Activated CD4-positive, alpha-beta T cell treated with anti-CD3 and anti-CD28 coated beads, Interleukin-2, amount 10 ng/mL, durations not matched to agents 7 days and 5 days (primary cell): Measurements from ENCODE around the gene GMEB1. TPM values are rescaled to one million over a fixed set of nuclear protein-coding genes. Genes with fewer than 3 reads are reported as not detected.
"Not testable (repeated sequence)": the region's sequence is repeated elsewhere in the genome, so short reads cannot be mapped to it uniquely, and the experiment has no call there.

Experiments
- CTCF ChIA-PET: fragments of 350-600 bp; sonication (Branson Sonifier 250); formaldehyde crosslinking; loops from one replicate; lab custom pipeline; 2021; ENCODE audit warnings: antibody characterized with exemption; lab: Charles Lee
- POLR2A ChIA-PET: fragments of 350-600 bp; sonication (Branson Sonifier 250); formaldehyde crosslinking; loops from one replicate; lab custom pipeline; 2021; ENCODE audit warnings: antibody characterized with exemption; lab: Charles Lee
- DNase-seq: peaks from one replicate; pipeline ENCODE4 v3.0.0-alpha.2; 2020
- H3K27ac Mint-ChIP-seq: one replicate; pipeline ENCODE4 v1.8.0; 2021; ENCODE audit warnings: mild to moderate bottlenecking, moderate library complexity, mixed read lengths
- H3K27me3 Mint-ChIP-seq: one replicate; pipeline ENCODE4 v1.8.0; 2021; ENCODE audit warnings: mixed read lengths
- H3K36me3 Mint-ChIP-seq: one replicate; pipeline ENCODE4 v1.8.0; 2021; ENCODE audit warnings: low read depth, mixed read lengths
- H3K4me1 Mint-ChIP-seq: one replicate; pipeline ENCODE4 v1.8.0; 2021; ENCODE audit warnings: mixed read lengths
- H3K4me3 Mint-ChIP-seq: one replicate; pipeline ENCODE4 v1.8.0; 2021; ENCODE audit warnings: mild to moderate bottlenecking, moderate library complexity, mixed read lengths
- H3K9me3 Mint-ChIP-seq: one replicate; pipeline ENCODE4 v1.8.0; 2021; ENCODE audit warnings: mixed read lengths
- total RNA-seq, 2 experiments: library from RNA; stranded (reverse); gene quantifications; one replicate each; pipeline ENCODE4 v1.2.3, GENCODE V29; 2021

GMEB1 gene
- total RNA-seq, 2 experiments from 2014 or later: 26.8 to 27.2 TPM

DNA sequence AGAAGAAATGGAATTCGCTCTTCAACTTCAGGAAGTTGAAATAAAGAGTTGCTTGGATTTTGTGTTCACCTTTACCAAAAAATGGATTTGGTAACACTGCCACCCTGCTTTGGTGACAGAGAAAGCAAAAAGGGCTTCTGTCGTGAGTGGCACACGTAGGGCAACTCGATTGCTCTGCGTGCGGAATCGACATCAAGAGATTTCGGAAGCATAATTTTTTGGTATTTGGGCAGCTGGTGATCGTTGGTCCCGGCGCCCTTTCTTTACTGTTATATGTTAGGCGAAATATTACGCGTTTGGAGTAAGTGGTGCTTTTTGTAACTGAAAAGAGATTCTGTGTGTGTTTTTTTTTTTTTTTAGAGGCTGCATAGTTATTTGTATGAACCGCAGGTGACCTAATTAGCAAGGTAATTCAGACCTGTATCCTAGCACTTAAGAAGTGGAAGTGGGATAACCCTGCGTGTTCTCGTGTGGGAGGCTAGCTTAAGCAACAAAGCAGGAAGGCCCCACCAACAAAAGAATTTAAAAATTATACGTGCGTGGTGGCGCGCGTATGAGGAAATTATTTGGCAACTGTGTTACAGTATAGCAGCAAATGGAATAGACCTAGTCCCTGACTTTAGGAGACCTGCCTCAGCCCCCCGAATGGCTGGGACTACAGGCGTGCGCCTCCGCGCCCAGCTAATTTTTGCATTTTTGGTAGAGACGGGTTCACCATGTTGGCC is 19.9 kb upstream of the GMEB1 start, which contains the start of gene RNU11:
RNU11 (plus strand) TSS at position 127 of the 725 bp plus-strand sequence.
- Mint-ChIP-seq H3K9me3 (no peaks in the 10 kb centered on the region), H3K4me1 (peaks cover 34% of the 10 kb centered on the region), H3K27me3 (no peaks in the 10 kb centered on the region), H3K36me3 (no peaks in the 10 kb centered on the region), H3K4me3 (peak within 1 kb of the TSS; percentile 77), H3K27ac (peak within 1 kb of the TSS; percentile 97)
- DNase-seq: peak; percentile 92
- POLR2A ChIA-PET: interaction anchor here (0.6 to 1.6 kb wide), 7 partner anchors 20 to 304 kb away, joined by 3 to 12 read pairs (median 5); partner anchors contain the start of genes GMEB1 and YTHDF2
- CTCF ChIA-PET: interaction anchor here (0.6 to 2.2 kb wide), 8 partner anchors 15 to 273 kb away, joined by 3 to 19 read pairs (median 3); partner anchors contain the start of genes GMEB1 and YTHDF2

GRCh38 chr1:28653063-28653462 is 15.5 kb upstream of the GMEB1 start:
- POLR2A ChIA-PET, H3K27ac Mint-ChIP-seq, H3K27me3 Mint-ChIP-seq, DNase-seq, H3K4me3 Mint-ChIP-seq, H3K36me3 Mint-ChIP-seq, H3K9me3 Mint-ChIP-seq: not testable (repeated sequence)
- CTCF ChIA-PET: interaction anchor here (0.6 kb wide), 1 partner anchor 143 kb away, joined by 3 read pairs; no protein-coding TSS in a partner anchor
- H3K4me1 Mint-ChIP-seq: peaks cover 11% of the 10 kb centered on the region

DNA sequence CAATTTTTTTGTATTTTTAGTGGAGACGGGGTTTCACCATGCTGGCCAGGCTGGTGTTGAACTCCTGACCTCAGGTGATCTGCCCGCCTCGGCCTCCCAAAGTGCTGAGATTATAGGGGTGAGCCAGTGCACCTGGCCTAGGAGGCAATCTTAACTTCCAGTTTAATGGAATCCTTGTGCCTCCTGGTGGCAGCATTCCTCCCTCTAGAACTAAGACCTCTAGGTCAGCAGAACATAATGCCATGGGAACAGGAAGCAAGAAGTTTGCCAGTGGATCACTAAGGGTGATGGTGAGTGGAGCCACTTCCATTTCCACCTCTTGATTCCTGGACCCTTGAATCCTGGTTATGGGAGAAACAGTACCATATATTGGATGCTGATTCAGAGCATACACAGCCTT is 14.7 kb upstream of the GMEB1 start:
- POLR2A ChIA-PET, H3K27me3 Mint-ChIP-seq, H3K36me3 Mint-ChIP-seq, H3K4me1 Mint-ChIP-seq, H3K27ac Mint-ChIP-seq, H3K9me3 Mint-ChIP-seq, DNase-seq, H3K4me3 Mint-ChIP-seq: not testable (repeated sequence)
- CTCF ChIA-PET: interaction anchor here (0.7 kb wide), 1 partner anchor 74 kb away, joined by 3 read pairs; no protein-coding TSS in a partner anchor

- not testable (repeated sequence) for DNase-seq, H3K36me3 Mint-ChIP-seq, H3K4me1 Mint-ChIP-seq, H3K4me3 Mint-ChIP-seq, H3K27me3 Mint-ChIP-seq, H3K9me3 Mint-ChIP-seq
- peak overlapping the region; percentile 4 for H3K27ac Mint-ChIP-seq
- ChIA-PET CTCF (interaction anchor here (1.2 kb wide), 1 partner anchor 11 kb away, joined by 5 read pairs; no protein-coding TSS in a partner anchor), POLR2A (interaction anchor here (1.2 kb wide), 1 partner anchor 13 kb away, joined by 3 read pairs; the partner anchor contains the start of gene GMEB1)
Observed at GRCh38 chr1:28655448-28656311, 12.9 kb upstream of the GMEB1 start.

DNA sequence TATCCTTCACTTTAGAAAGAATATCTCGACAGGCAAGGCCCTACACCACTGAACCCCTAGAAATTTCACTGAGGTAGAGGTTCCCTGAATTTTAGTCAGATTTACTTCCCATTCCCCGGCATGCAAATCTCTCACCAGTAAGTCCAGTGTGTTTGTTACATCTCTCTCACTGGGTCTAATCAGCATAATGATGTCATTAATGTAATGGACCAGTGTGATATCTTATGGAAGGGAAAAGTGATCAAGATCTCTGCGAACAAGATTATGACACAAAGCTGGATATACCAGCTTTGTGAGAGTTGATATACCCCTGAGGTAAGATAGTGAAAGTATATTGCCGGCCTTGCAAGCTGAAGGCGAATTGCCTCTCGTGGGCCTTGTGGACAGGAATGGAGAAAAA is 12.2 kb upstream of the GMEB1 start:
- no peaks in the 10 kb centered on the region for H3K36me3 Mint-ChIP-seq
- ChIA-PET POLR2A (no interaction called here), CTCF (interaction anchor here (1.2 kb wide), 1 partner anchor 11 kb away, joined by 5 read pairs; no protein-coding TSS in a partner anchor)
- DNase-seq: no peak
- H3K4me1 Mint-ChIP-seq: no peaks in the 10 kb centered on the region
- H3K4me3 Mint-ChIP-seq: no peak overlapping the region
- no peaks in the 10 kb centered on the region for H3K9me3 Mint-ChIP-seq
- H3K27me3 Mint-ChIP-seq: no peaks in the 10 kb centered on the region
- H3K27ac Mint-ChIP-seq: no peak overlapping the region

- no peak overlapping the region for H3K27ac Mint-ChIP-seq
- no peak overlapping the region for H3K4me3 Mint-ChIP-seq
- no peaks in the 10 kb centered on the region for H3K36me3 Mint-ChIP-seq
- ChIA-PET CTCF (interaction anchor here (1.0 kb wide), 1 partner anchor 20 kb away, joined by 3 read pairs; the partner anchor contains the start of gene TAF12), POLR2A (interaction anchor here (0.5 kb wide), 1 partner anchor 322 kb away, joined by 3 read pairs; no protein-coding TSS in a partner anchor)
- H3K9me3 Mint-ChIP-seq: no peaks in the 10 kb centered on the region
- no peaks in the 10 kb centered on the region for H3K27me3 Mint-ChIP-seq
- no peak for DNase-seq
- H3K4me1 Mint-ChIP-seq: peaks cover 8% of the 10 kb centered on the region
Observed at GRCh38 chr1:28663871-28664470, 4.6 kb upstream of the GMEB1 start.

GRCh38 chr1:28666806-28667205 is 1.8 kb upstream of the GMEB1 start:
- CTCF ChIA-PET: interaction anchor here (0.6 to 1.2 kb wide), 2 partner anchors 30 to 264 kb away, joined by 3 read pairs; no protein-coding TSS in a partner anchor
- Mint-ChIP-seq H3K36me3 (no peaks in the 10 kb centered on the region), H3K27ac (peak overlapping the region; percentile 74), H3K4me1 (peaks cover 12% of the 10 kb centered on the region), H3K9me3 (no peaks in the 10 kb centered on the region), H3K4me3 (peak overlapping the region; percentile 19), H3K27me3 (no peaks in the 10 kb centered on the region)
- POLR2A ChIA-PET: no interaction called here
- DNase-seq: no peak

GRCh38 chr1:28668956-28669723 is 556 bp downstream of the GMEB1 start:
- POLR2A ChIA-PET: interaction anchor here (0.7 to 2.1 kb wide), 4 partner anchors 21 to 68 kb away, joined by 3 to 5 read pairs (median 5); partner anchors contain the start of genes RNU11, TAF12 and YTHDF2
- H3K27me3 Mint-ChIP-seq: no peaks in the 10 kb centered on the region
- peak overlapping the region; percentile 95 for H3K27ac Mint-ChIP-seq
- peaks cover 2% of the 10 kb centered on the region for H3K36me3 Mint-ChIP-seq
- H3K4me1 Mint-ChIP-seq: peaks cover 13% of the 10 kb centered on the region
- CTCF ChIA-PET: interaction anchor here (1.0 to 2.6 kb wide), 6 partner anchors 12 to 67 kb away, joined by 3 to 17 read pairs (median 6); partner anchors contain the start of genes RNU11, TAF12 and YTHDF2
- peak; percentile 47 for DNase-seq
- H3K4me3 Mint-ChIP-seq: peak overlapping the region; percentile 86
- H3K9me3 Mint-ChIP-seq: no peaks in the 10 kb centered on the region

GRCh38 chr1:28671254-28671780 is 2.7 kb downstream of the GMEB1 start:
- no peaks in the 10 kb centered on the region for H3K27me3 Mint-ChIP-seq
- CTCF ChIA-PET: interaction anchor here (2.0 kb wide), 1 partner anchor 65 kb away, joined by 7 read pairs; the partner anchor contains the start of gene YTHDF2
- H3K4me3 Mint-ChIP-seq: no peak overlapping the region
- POLR2A ChIA-PET: no interaction called here
- H3K36me3 Mint-ChIP-seq: peaks cover 2% of the 10 kb centered on the region
- no peak overlapping the region for H3K27ac Mint-ChIP-seq
- peaks cover 11% of the 10 kb centered on the region for H3K4me1 Mint-ChIP-seq
- no peaks in the 10 kb centered on the region for H3K9me3 Mint-ChIP-seq
- no peak for DNase-seq

DNA sequence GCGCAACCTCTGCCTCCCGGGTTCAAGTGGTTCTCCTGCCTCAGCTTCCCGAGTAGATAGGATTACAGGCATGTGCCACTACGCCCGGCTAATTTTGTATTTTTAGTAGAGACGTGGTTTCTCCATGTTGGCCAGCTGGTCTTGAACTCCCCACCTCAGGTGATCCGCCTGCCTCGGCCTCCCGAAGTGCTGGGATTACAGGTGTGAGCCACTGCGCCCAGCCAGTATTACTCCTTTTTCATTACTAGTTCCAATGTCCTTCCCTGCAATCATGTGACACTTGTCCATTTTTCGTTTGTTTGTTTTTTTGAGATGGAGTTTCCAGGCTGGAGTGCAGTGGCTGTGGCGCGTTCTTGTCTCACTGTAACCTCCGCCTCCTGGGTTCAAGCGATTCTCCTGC is 4.4 kb downstream of the GMEB1 start:
- H3K9me3 Mint-ChIP-seq, H3K27me3 Mint-ChIP-seq, H3K27ac Mint-ChIP-seq, H3K36me3 Mint-ChIP-seq, POLR2A ChIA-PET, H3K4me3 Mint-ChIP-seq, DNase-seq: not testable (repeated sequence)
- CTCF ChIA-PET: interaction anchor here (0.8 to 2.0 kb wide), 2 partner anchors 11 to 64 kb away, joined by 3 to 7 read pairs; partner anchors contain the start of gene YTHDF2
- H3K4me1 Mint-ChIP-seq: peaks cover 10% of the 10 kb centered on the region

DNA sequence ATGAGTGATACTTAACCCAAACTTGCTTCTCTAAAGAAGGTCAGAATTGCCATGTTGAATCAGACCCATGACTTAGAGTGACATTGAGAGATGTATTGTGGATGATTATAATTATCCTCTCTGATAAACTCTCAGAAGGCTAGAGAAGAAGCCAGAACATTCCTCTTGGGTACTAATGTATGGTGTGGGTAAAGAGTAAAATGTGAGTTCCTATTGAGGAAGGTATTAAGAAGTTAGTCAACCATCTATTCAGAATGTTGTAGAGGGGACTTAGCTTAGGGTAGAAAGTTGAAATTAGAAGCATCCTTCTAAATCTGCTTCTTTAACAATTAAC is 7.3 kb downstream of the GMEB1 start:
- peaks cover 4% of the 10 kb centered on the region for H3K4me1 Mint-ChIP-seq
- H3K27me3 Mint-ChIP-seq: no peaks in the 10 kb centered on the region
- H3K27ac Mint-ChIP-seq: no peak overlapping the region
- no peak overlapping the region for H3K4me3 Mint-ChIP-seq
- ChIA-PET POLR2A (no interaction called here), CTCF (no interaction called here)
- no peak for DNase-seq
- no peaks in the 10 kb centered on the region for H3K9me3 Mint-ChIP-seq
- H3K36me3 Mint-ChIP-seq: peaks cover 3% of the 10 kb centered on the region
